Measurements from ENCODE around the gene ABCC4.

- TF ChIP-seq, protein P1, sequence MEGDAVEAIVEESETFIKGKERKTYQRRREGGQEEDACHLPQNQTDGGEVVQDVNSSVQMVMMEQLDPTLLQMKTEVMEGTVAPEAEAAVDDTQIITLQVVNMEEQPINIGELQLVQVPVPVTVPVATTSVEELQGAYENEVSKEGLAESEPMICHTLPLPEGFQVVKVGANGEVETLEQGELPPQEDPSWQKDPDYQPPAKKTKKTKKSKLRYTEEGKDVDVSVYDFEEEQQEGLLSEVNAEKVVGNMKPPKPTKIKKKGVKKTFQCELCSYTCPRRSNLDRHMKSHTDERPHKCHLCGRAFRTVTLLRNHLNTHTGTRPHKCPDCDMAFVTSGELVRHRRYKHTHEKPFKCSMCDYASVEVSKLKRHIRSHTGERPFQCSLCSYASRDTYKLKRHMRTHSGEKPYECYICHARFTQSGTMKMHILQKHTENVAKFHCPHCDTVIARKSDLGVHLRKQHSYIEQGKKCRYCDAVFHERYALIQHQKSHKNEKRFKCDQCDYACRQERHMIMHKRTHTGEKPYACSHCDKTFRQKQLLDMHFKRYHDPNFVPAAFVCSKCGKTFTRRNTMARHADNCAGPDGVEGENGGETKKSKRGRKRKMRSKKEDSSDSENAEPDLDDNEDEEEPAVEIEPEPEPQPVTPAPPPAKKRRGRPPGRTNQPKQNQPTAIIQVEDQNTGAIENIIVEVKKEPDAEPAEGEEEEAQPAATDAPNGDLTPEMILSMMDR (IDR thresholded peaks at IDR 0.05), result no peak
- no peak for TF ChIP-seq EZH2 (IDR thresholded peaks at IDR 0.05; ENCODE audit: borderline replicate concordance, insufficient read depth, low read depth, low read length, poor library complexity, severe bottlenecking)
Observed at GRCh38 chr13:94984958-94985357, 316.3 kb downstream of the ABCC4 start.
